ENCODE results near the gene TFF3.

DNA sequence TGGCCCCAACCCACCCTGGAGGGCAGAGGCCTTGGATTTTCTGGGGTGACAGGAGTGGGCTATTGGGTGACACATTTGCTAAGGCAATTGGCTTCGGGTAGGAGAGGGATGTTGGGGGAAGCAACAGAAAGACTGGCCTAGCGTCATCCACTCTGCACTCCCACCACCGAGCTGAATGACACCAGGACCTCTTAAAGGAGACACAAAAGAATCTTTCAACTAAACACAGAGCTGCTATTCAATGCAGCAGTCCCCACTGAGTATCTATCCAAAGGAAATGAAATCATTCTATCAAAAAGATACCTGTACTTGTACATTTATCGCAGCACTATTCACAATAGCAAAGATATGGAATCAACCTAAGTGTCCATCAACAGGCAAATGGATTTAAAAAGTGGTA, 29.4 kb upstream of the TFF3 start:
- TF ChIP-seq, protein P1, sequence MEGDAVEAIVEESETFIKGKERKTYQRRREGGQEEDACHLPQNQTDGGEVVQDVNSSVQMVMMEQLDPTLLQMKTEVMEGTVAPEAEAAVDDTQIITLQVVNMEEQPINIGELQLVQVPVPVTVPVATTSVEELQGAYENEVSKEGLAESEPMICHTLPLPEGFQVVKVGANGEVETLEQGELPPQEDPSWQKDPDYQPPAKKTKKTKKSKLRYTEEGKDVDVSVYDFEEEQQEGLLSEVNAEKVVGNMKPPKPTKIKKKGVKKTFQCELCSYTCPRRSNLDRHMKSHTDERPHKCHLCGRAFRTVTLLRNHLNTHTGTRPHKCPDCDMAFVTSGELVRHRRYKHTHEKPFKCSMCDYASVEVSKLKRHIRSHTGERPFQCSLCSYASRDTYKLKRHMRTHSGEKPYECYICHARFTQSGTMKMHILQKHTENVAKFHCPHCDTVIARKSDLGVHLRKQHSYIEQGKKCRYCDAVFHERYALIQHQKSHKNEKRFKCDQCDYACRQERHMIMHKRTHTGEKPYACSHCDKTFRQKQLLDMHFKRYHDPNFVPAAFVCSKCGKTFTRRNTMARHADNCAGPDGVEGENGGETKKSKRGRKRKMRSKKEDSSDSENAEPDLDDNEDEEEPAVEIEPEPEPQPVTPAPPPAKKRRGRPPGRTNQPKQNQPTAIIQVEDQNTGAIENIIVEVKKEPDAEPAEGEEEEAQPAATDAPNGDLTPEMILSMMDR (conservative IDR thresholded peaks at IDR 0.05): no peak
- no peak for TF ChIP-seq ZFX (IDR thresholded peaks at IDR 0.05)

All from C4-2B (cell line).